ENCODE results near the gene FAM43A.

FAM43A gene

GRCh38 chr3:194683380-194683779 is 2.3 kb upstream of the FAM43A start:
- DNase-seq (ENCODE audit: low read depth), result peak; percentile 17
- no peak overlapping the region for H3K4me3 ChIP-seq (replicated peaks; ENCODE audit: low read depth, low read length)
- no peak for TF ChIP-seq CTCF (IDR thresholded peaks at IDR 0.05; ENCODE audit: low read length, missing control alignments)

- no peak for DNase-seq (ENCODE audit: low read depth)
- peak overlapping the region; percentile 90 for H3K4me3 ChIP-seq (replicated peaks; ENCODE audit: low read depth, low read length)
- no peak for TF ChIP-seq CTCF (IDR thresholded peaks at IDR 0.05; ENCODE audit: low read length, missing control alignments)
Observed at GRCh38 chr3:194685065-194685717, 492 bp upstream of the FAM43A start.

- DNase-seq (ENCODE audit: low read depth), result no peak
- TF ChIP-seq CTCF (IDR thresholded peaks at IDR 0.05; ENCODE audit: low read length, missing control alignments), result no peak
- peak overlapping the region; percentile 90 for H3K4me3 ChIP-seq (replicated peaks; ENCODE audit: low read depth, low read length)
Observed at GRCh38 chr3:194686414-194686815, 732 bp downstream of the FAM43A start.

GRCh38 chr3:194686816-194687637 is 1.3 kb downstream of the FAM43A start:
- TF ChIP-seq CTCF (IDR thresholded peaks at IDR 0.05; ENCODE audit: low read length, missing control alignments), result no peak
- H3K4me3 ChIP-seq (replicated peaks; ENCODE audit: low read depth, low read length), result peak overlapping the region; percentile 90
- peak; percentile 58 for DNase-seq (ENCODE audit: low read depth)

- peak overlapping the region; percentile 90 for H3K4me3 ChIP-seq (replicated peaks; ENCODE audit: low read depth, low read length)
- peak; percentile 76 for DNase-seq (ENCODE audit: low read depth)
Observed at GRCh38 chr3:194687638-194688199, 2.0 kb downstream of the FAM43A start.

GRCh38 chr3:194688200-194688740 is 2.6 kb downstream of the FAM43A start:
- TF ChIP-seq CTCF (IDR thresholded peaks at IDR 0.05; ENCODE audit: low read length, missing control alignments), result no peak
- DNase-seq (ENCODE audit: low read depth), result peak; percentile 57
- H3K4me3 ChIP-seq (replicated peaks; ENCODE audit: low read depth, low read length), result peak overlapping the region; percentile 90

More at GRCh38 chr3:194687638-194688199, 2.0 kb downstream of the FAM43A start:
- peak; percentile 11 for TF ChIP-seq CTCF (IDR thresholded peaks at IDR 0.05; ENCODE audit: low read length, missing control alignments)

All from fibroblast of pulmonary artery (primary cell).